Osteoblast (primary cell): ENCODE results near the gene AMN. TPM values are rescaled to one million over a fixed set of nuclear protein-coding genes. Genes with fewer than 3 reads are reported as not detected.

Experiments
- DNase-seq: peaks from one replicate; pipeline ENCODE4 v3.0.0; 2011; ENCODE audit warnings: low spot score, mixed read lengths; ENCODE audit not compliant: insufficient read length; ENCODE audit errors: missing footprints
- H2AFZ ChIP-seq: 2 replicates; pipeline ENCODE4 v1.6.0; 2011; ENCODE audit warnings: mild to moderate bottlenecking, low read length
- H3K27ac ChIP-seq: 2 replicates; pipeline ENCODE4 v1.5.1; 2011; ENCODE audit warnings: mild to moderate bottlenecking, low read depth, low read length, moderate library complexity
- H3K27me3 ChIP-seq: 2 replicates; pipeline ENCODE4 v1.6.0; 2012; ENCODE audit warnings: mild to moderate bottlenecking, control low read depth, inconsistent platforms, low read length, moderate library complexity; ENCODE audit not compliant: insufficient read depth
- H3K36me3 ChIP-seq: 2 replicates; pipeline ENCODE4 v1.5.1; 2011; ENCODE audit warnings: mild to moderate bottlenecking, low read length, control low read depth, moderate library complexity; ENCODE audit not compliant: insufficient read depth
- H3K4me1 ChIP-seq: 2 replicates; pipeline ENCODE4 v1.5.1; 2011; ENCODE audit warnings: mild to moderate bottlenecking, low read length, control low read depth, moderate library complexity; ENCODE audit not compliant: insufficient read depth
- H3K4me2 ChIP-seq: 2 replicates; pipeline ENCODE4 v1.6.0; 2011; ENCODE audit warnings: mild to moderate bottlenecking, low read length; ENCODE audit not compliant: insufficient read depth
- H3K4me3 ChIP-seq: fragments of 200-600 bp; sonication (generic); 3 replicates; pipeline ENCODE4 v1.5.1; 2012; ENCODE audit warnings: mild to moderate bottlenecking, low read length, inconsistent platforms; ENCODE audit not compliant: insufficient read depth
- H3K79me2 ChIP-seq: 2 replicates; pipeline ENCODE4 v1.6.0; 2012; ENCODE audit warnings: mild to moderate bottlenecking, low read length, control low read depth, inconsistent platforms; ENCODE audit not compliant: insufficient read depth
- H3K9me3 ChIP-seq: 2 replicates; pipeline ENCODE4 v1.5.1; 2011; ENCODE audit warnings: low read depth, low read length, control low read depth
- H4K20me1 ChIP-seq: 2 replicates; pipeline ENCODE4 v1.6.0; 2012; ENCODE audit warnings: mild to moderate bottlenecking, low read length, control low read depth; ENCODE audit not compliant: insufficient read depth
- total RNA-seq: library from RNA; depleted of rRNA; stranded (reverse); fragments of >200 nt; gene quantifications from 2 replicates; pipeline ENCODE4 v1.2.3, GENCODE V29; 2012
- TF ChIP-seq, protein P1 (sequence below): IDR thresholded peaks from 2 replicates; pipeline ENCODE4 v1.5.1; 2011; ENCODE audit warnings: mild to moderate bottlenecking, low read depth, low read length, moderate library complexity; ENCODE audit errors: extremely low read depth

The AMN gene
- total RNA-seq, 1 donor: under 0.01 TPM

DNA sequence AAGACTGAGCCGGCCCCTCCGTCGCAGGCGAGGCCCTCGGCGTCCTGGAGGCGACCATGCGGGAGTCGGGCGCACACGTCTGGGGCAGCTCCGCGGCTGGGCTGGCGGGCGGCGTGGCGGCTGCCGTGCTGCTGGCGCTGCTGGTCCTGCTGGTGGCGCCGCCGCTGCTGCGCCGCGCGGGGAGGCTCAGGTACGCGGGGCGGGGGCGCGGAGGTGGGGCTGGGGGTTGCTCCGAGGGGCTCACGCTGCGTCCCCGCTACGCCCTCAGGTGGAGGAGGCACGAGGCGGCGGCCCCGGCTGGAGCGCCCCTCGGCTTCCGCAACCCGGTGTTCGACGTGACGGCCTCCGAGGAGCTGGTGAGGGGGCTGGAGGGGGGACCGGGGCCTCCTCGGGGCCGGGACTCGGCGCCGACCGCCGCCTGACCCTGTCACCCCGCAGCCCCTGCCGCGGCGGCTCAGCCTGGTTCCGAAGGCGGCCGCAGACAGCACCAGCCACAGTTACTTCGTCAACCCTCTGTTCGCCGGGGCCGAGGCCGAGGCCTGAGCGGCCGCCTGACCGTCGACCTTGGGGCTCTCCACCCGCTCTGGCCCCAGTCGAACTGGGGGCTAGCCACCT lies 7.8 kb downstream of the AMN start:
- H2AFZ ChIP-seq: no peak overlapping the region
- TF ChIP-seq, protein P1, sequence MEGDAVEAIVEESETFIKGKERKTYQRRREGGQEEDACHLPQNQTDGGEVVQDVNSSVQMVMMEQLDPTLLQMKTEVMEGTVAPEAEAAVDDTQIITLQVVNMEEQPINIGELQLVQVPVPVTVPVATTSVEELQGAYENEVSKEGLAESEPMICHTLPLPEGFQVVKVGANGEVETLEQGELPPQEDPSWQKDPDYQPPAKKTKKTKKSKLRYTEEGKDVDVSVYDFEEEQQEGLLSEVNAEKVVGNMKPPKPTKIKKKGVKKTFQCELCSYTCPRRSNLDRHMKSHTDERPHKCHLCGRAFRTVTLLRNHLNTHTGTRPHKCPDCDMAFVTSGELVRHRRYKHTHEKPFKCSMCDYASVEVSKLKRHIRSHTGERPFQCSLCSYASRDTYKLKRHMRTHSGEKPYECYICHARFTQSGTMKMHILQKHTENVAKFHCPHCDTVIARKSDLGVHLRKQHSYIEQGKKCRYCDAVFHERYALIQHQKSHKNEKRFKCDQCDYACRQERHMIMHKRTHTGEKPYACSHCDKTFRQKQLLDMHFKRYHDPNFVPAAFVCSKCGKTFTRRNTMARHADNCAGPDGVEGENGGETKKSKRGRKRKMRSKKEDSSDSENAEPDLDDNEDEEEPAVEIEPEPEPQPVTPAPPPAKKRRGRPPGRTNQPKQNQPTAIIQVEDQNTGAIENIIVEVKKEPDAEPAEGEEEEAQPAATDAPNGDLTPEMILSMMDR: no peak
- peaks cover 6% of the 10 kb centered on the region for H3K4me1 ChIP-seq
- no peaks in the 10 kb centered on the region for H3K9me3 ChIP-seq
- H3K4me3 ChIP-seq: no peak overlapping the region
- peak; percentile 93 for DNase-seq
- H4K20me1 ChIP-seq: peaks cover 25% of the 10 kb centered on the region
- peaks cover 3% of the 10 kb centered on the region for H3K36me3 ChIP-seq
- H3K79me2 ChIP-seq: no peaks in the 10 kb centered on the region
- H3K27me3 ChIP-seq: peaks cover 54% of the 10 kb centered on the region
- no peak overlapping the region for H3K27ac ChIP-seq
- no peak overlapping the region for H3K4me2 ChIP-seq

DNA sequence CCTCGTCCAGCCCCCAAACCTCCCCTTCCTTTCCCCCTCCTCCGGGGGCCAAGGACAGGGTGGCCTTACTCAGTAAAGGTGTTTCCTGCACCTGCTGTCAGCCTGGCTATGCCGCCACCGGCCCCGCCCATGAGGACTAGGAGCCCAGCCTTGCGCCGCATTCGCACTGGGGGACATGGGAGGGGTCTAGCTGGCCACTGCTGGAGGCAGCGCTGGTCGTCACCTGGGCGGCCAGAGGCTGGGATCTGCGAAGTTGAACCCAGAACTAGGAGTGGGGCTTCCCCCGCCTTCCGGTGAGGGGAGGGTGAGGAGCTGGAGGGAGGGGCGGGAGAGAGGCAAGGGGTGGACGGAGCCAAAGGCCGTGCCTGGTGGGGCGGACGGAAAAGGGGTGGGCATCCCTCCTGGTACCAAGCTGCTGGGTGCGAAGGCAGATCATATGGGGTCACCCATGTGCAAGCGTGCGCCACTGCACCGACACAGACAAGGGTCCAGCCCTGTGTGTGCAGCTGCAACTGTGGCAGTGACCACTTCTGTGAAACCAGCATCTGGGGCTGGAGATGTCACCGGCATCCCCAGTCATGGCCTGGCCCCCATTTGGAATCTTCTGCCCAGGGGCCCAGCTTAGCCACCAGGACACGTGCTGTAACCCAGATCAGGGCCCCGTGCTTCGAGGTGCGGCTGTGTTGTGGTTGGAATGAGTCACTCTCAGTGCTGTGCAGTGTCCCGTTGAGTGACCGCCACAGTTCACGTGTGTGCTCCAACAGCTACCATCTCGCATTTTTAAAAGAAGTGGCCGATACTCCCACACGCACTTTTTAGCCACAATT lies 8.5 kb downstream of the AMN start:
- Histone ChIP-seq H3K4me1 (peaks cover 6% of the 10 kb centered on the region), H3K27me3 (peaks cover 48% of the 10 kb centered on the region), H2AFZ (no peak overlapping the region), H3K4me3 (no peak overlapping the region), H3K27ac (no peak overlapping the region), H3K9me3 (no peaks in the 10 kb centered on the region), H3K36me3 (peaks cover 3% of the 10 kb centered on the region), H3K79me2 (no peaks in the 10 kb centered on the region), H4K20me1 (peaks cover 25% of the 10 kb centered on the region), H3K4me2 (no peak overlapping the region)
- TF ChIP-seq, protein P1: no peak
- peak; percentile 91 for DNase-seq

DNA sequence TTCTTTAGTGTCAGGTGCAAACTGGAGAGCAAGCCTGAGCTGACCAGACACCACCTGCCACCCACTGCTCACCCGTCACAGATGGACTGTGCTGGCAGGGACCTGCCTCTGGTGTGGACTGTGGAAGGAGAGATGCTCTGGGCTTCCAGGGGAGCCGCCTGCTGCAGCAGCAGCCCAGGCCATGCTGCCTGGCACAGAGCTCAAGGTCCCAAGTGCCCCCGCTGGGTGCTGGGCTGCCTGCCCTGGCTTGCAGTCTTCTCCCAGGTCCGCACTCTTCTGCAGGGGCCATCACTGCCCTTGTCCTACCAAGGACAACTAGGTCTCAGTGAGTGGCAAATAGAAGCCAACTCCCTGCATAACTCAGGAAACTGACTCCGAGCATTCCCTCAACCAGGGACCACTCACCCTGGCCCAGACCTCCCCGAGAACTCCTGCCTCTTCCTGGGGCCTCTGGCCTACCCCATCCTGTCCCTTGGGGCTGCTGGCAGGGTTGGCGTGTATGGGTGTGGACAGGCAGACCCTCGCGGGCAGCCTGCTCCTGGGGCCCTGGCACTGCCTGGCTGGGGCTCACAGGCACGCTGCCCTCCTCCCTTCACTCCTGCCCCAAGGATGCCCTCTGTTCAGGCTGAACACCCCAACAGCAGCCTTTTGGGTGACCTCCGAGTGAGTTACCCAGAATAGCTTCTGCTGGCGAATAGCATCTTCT lies 9.3 kb downstream of the AMN start:
- TF ChIP-seq, protein P1: no peak
- H3K36me3 ChIP-seq: peaks cover 3% of the 10 kb centered on the region
- no peak overlapping the region for H3K4me3 ChIP-seq
- H3K27me3 ChIP-seq: peaks cover 43% of the 10 kb centered on the region
- H4K20me1 ChIP-seq: peaks cover 25% of the 10 kb centered on the region
- no peak overlapping the region for H3K27ac ChIP-seq
- H3K79me2 ChIP-seq: no peaks in the 10 kb centered on the region
- H3K4me2 ChIP-seq: no peak overlapping the region
- peaks cover 6% of the 10 kb centered on the region for H3K4me1 ChIP-seq
- no peak overlapping the region for H2AFZ ChIP-seq
- DNase-seq: peak; percentile 87
- no peaks in the 10 kb centered on the region for H3K9me3 ChIP-seq
